Cerebellar nuclear complex (tissue), 1 donor: ENCODE results near the gene LSM6.
A peak's percentile ranks its signal among the peaks of the same experiment; 100 is the strongest.

ENCODE experiments used
- DNase-seq, 2 experiments: peaks; one replicate each; lab custom pipeline; 2025; lab: John Stamatoyannopoulos, UW

Gene LSM6

GRCh38 chr4:146175541-146176453 lies at the start of gene LSM6:
Gene LSM6 (plus strand): TSS chr4:146175718. CDS start chr4:146182922, 7,204 bp downstream.
- DNase-seq = peak in 1 of 2 experiments; percentile 77

GRCh38 chr4:146132445-146132844 lies 43.1 kb upstream of the LSM6 start:
- DNase-seq = no peak

DNA sequence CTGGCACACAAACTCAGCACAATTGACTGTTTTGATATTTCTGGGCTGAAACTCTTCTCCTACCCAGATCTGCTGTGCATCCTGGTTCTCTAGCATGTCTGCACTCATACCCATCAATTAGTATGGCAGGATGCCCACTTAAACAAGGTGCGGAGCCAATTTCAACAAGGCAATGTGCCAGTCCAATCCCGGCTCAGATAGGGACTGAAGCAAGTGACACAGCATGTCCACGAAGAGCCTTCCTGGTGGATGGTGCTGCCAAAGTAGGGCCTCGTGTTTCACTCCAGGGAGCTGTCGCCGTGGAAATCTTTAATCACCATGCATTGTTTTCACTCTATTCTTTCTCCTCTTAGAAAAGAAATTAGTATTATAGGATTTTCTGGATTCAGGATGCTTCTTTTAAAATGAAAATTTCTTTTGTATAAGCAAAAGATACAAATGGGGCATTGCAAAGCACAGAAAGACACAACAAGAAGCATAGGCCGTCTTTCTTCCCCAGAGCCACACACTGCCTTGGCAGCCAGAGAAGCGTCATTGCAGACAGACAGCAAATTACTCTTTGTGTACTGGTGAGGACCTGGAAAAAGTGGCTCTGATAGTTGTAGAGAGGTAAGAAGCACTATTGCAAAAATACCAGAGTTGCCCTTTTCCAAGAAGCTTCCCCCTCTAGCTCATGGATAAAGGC lies 40.6 kb upstream of the LSM6 start:
- DNase-seq = no peak

DNA sequence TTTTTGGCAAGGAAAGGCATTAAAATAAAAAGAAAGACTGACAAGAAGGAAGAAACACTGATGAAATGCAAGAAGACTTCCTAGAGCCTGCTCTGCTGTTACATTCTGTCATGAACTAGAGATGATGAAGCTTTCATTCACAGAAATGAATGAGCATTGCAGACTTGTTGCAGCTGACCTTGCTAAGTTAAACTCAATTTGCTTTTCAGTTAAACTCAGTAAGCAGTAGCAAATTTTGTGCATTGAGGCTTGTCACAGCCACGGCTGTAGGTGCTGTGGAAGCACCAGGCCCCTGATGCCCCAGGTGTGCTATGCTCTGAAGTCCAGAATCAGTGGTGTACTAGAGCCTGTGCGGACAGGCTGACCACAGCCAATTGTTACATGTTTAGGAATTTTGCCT lies 39.6 kb upstream of the LSM6 start:
- DNase-seq = no peak

GRCh38 chr4:146142768-146143167 lies 32.8 kb upstream of the LSM6 start:
- DNase-seq = no peak

- DNase-seq = no peak
These were observed 31.6 kb upstream of the LSM6 start for GRCh38 chr4:146143888-146144287.

GRCh38 chr4:146146918-146147317 lies 28.6 kb upstream of the LSM6 start:
- DNase-seq = no peak

- no peak for DNase-seq
These were observed 27.5 kb upstream of the LSM6 start for GRCh38 chr4:146148021-146148420.

- DNase-seq = no peak
These were observed 21.5 kb upstream of the LSM6 start for GRCh38 chr4:146154057-146154456.

DNA sequence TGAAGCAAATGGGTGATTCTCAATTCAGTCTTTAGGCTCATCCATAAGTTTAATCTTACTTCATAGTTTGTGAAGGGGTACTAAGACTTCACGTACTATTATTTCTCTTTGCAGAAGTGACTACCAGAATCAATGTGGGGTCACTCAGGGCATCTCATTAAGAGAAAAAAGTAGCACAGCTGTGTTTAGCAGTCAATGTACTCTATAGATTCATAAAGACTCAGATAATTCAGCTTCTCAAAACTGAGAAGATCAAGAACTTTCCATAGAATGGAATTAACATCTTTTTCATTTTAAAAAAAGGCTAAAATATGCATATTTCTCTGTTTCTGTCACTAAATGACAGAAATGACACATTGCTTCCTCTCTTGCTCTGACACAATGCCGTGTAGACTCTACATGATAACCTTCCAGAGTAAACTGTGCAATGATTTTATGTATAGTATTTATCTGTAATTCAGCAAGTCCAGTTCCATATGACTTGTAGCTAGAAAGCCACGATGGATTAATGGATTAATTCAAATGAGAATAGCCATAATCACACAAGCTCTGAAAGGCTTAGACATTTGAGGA lies 20.3 kb upstream of the LSM6 start:
- DNase-seq = no peak

- DNase-seq = no peak
These were observed 17.3 kb upstream of the LSM6 start for GRCh38 chr4:146158036-146158745.

DNA sequence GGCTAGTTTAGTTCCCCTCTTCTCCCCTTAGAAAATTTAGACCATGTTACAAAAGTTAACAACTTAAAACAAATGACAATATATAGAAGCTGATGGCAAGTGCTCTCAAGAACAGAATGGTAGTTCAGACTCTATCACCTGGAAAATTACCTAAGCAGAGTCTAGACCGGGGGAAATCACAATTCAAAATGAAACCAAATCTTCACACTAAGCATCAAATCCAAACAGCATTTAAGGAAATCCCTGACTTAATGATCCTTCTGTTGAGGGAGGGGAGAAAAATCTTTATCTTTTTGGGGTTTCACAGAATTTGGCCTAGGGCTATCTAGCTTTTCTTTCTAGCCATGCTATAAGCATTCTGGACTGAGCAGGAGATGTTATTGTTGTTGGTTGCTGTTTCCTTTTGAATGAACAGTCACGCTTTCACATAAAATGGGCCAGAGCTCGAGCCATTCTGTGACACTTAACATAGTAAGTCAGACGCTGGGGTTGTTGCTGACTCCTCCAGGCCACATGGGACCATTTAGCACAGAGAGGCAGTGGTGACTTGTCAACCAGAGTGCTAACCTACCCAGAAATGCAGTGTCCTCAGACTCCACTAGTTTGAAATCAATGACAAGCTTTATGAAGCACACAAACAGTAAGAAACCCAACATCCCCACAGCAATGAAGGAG lies 16.0 kb upstream of the LSM6 start:
- no peak for DNase-seq

- DNase-seq = no peak
These were observed 14.3 kb upstream of the LSM6 start for GRCh38 chr4:146161243-146161642.

GRCh38 chr4:146165221-146165620 lies 10.3 kb upstream of the LSM6 start:
- no peak for DNase-seq

- no peak for DNase-seq
These were observed 9.7 kb upstream of the LSM6 start for GRCh38 chr4:146165840-146166239.

DNA sequence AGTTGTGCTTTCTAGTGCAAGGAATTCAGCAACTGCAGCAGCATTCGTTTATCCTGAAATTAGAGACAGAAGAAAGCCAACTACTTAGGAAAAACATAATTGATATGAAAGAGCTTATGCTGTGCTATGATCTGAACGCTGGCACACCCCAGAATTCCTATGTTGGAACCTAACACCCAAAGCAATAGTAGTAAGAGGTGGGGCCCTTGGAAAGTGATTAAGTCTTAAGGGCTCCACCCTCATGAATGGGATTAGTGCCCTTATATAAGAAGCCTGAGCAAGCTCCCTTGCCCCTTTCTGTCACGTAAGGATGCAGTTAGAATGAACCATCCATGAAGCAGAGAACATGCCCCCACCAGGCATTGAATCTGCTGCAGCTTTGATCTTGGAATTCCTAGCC lies 5.4 kb upstream of the LSM6 start:
- DNase-seq = no peak

DNA sequence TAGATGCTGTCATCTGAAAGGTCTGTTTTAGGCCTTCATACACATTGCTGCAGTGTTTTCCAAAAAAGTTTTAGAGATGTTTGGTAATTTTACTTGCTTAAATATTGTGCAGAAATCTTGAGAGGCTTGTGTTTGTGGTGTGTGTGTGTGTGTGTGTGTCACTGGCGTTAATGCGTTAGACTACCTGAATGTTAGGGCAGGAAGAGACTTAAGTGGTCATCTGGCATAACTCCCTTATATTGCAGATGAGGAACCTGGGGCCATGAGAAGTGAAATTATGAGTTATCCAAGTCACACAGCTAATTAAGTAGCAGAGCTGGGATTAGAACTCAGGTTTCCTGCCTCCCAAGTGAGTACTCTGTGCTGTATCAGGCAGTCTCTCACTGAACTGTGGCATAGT lies 1.4 kb downstream of the LSM6 start:
- no peak for DNase-seq

DNA sequence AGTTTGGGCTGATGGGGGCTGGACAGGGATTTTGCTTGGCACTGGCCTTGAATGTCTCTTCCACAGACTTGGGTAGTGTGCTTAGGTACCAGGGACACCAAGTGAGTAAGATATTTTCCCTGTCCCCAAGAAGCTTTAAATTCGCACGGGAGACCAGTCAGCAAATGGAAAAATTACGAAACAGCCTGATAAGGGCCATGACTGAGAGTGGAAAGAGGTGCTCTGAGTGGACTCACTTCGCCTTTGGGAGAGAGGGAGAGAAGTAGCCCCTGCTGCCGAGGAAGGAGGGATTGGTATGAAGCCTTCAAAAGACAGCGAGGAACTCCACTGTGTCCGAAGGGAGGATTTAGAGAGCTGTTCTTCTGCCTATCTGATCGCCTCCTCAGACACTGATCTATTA lies 2.6 kb downstream of the LSM6 start:
- DNase-seq = no peak

GRCh38 chr4:146179784-146180370 lies 4.4 kb downstream of the LSM6 start:
- no peak for DNase-seq

DNA sequence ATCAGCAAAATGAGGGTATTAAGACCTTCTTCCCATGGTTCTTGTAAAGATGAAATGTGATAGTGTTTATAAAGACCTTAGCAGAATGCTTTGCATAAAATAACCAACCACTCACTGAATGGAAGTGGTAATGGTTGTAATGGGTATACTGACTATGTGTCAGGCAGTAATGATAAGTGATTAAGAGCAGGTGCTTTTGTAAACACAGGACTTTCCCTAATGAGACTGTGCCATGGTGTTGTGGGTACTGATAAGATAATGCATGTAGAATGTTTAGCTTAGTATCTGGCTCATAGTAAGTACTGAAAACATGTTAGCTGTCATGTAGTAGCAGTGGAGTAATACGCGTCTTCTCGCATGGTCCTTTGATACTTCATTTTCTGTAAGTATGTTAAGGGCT lies 6.9 kb downstream of the LSM6 start:
- no peak for DNase-seq

- DNase-seq = no peak
These were observed 7.7 kb downstream of the LSM6 start for GRCh38 chr4:146183209-146183608.
